Measurements from ENCODE around the gene AKT1S1.

DNA sequence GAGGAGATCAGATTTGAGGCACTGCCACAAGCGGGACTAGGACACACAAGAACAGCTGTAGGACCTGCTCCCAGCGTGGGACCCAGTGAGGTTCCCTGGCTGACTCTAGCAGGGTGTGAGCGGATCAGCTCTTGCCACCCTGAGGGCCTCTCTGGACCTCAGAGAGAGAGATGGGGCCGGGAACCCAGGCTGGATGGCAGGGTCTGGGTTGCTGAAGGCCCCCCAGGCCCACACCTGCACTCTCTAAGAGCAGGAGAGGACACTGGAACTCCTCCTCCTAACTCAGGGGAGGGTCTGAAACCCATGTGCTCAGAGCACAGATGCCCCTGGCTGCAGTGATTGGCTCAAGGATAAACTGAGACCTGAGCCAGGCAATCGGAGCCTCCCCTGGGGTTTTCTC lies 33.0 kb upstream of the AKT1S1 start:
- TF ChIP-seq CTCF (conservative IDR thresholded peaks at IDR 0.05; ENCODE audit: low read depth, low read length) (no peak), EZH2 (IDR thresholded peaks at IDR 0.05; ENCODE audit: borderline replicate concordance, low read depth, low read length, poor library complexity, severe bottlenecking) (no peak)
